ENCODE measurements around the gene GART.

DNA sequence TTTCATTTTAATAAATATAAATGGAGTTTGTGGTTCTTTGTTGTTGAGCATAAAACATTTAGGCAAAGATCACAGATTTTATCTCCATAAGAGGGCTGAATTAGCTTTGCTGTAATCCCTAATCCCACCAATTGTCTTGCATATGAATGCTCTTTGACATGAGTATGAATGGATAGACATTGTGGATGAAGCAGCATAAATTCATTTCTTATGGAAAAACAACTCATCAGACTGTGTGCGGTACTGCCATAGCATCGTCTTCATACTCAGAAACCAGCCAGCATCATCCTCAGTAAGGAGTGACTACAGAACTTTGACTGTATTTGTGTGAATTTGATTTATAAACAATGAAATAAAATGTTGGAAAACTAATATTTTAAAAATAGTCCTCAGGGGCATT, 20.5 kb upstream of the GART start:
- TF ChIP-seq POLR2A (IDR thresholded peaks at IDR 0.05; ENCODE audit: low read length) (no peak), GATA1 (IDR thresholded peaks at IDR 0.05; ENCODE audit: low read depth, low read length) (no peak)
